Kidney (tissue), 14 donors: ENCODE results near the gene TBX19. TPM values are rescaled to one million over a fixed set of nuclear protein-coding genes. Genes with fewer than 3 reads are reported as not detected.

Experiments used
- DNase-seq, 5 donors: peaks; one replicate each; pipeline ENCODE4 v3.0.0-alpha.2; 2013 to 2020
- FAIRE-seq: peaks from 2 replicates; lab custom pipeline; 2012; peaks lifted over from hg19 to GRCh38; lab: Jason Lieb, UNC
- H3K27ac ChIP-seq, 2 donors: one replicate each; pipeline ENCODE4 v1.7.0; 2013; ENCODE audit warnings: low read depth in 2 of 2, low read length in 2 of 2, inconsistent platforms in 1 of 2
- H3K27me3 ChIP-seq: one replicate; pipeline ENCODE4 v1.7.1; 2013; ENCODE audit warnings: low read length, inconsistent platforms; ENCODE audit not compliant: control insufficient read depth, insufficient read depth
- H3K36me3 ChIP-seq, 3 donors: one replicate each; pipeline versions ENCODE4 v1.7.0 to v1.7.1; 2013; ENCODE audit warnings: low read length in 3 of 3, control low read depth in 1 of 3, inconsistent platforms in 1 of 3; ENCODE audit not compliant: insufficient read depth in 3 of 3, control insufficient read depth in 2 of 3
- H3K4me1 ChIP-seq, 3 donors: one replicate each; pipeline versions ENCODE4 v1.7.0 to v1.7.1; 2013; ENCODE audit warnings: low read length in 3 of 3, inconsistent platforms in 1 of 3, low read depth in 1 of 3; ENCODE audit not compliant: control insufficient read depth in 2 of 3, insufficient read depth in 2 of 3
- H3K4me3 ChIP-seq, 3 donors: one replicate each; pipeline versions ENCODE4 v1.7.0 to v1.8.1; 2013; ENCODE audit warnings: low read length in 3 of 3, control low read depth in 1 of 3, inconsistent platforms in 1 of 3
- H3K9ac ChIP-seq, 3 donors: one replicate each; pipeline versions ENCODE4 v1.7.0 to v1.7.1; 2013; ENCODE audit warnings: low read length in 3 of 3, control low read depth in 1 of 3, inconsistent platforms in 1 of 3
- H3K9me3 ChIP-seq, 3 donors: one replicate each; pipeline versions ENCODE4 v1.7.0 to v1.7.1; 2013; ENCODE audit warnings: low read length in 3 of 3, control low read depth in 1 of 3, inconsistent platforms in 1 of 3; ENCODE audit not compliant: control insufficient read depth in 2 of 3, insufficient read depth in 1 of 3
- intact Hi-C: fragments of 100-400 bp; cut with DNase I; formaldehyde crosslinking; loops from one replicate; pipeline ENCODE4 v1.11.1; 2022
- polyA plus RNA-seq: library from polyadenylated mRNA; stranded (reverse); fragments of 350-450 nt; fragmentation: Illumina TruSeq; extraction: RNeasy Lipid Tissue Mini Kit (QIAGEN cat#74804); gene quantifications from one replicate; pipeline ENCODE4 v1.2.3, GENCODE V29; 2014; ENCODE audit warnings: low read depth, low replicate concordance; ENCODE audit not compliant: insufficient read depth
- total RNA-seq: library from RNA; stranded (reverse); fragmentation: NEBNext Ultra II Directional; extraction: Animal tissue kit (Norgen Biotek cat#: 25700); gene quantifications from one replicate; pipeline ENCODE4 v1.2.1, GENCODE V29; 2021
- TF ChIP-seq, protein P1 (sequence below): IDR thresholded peaks from 3 replicates; pipeline ENCODE4 v1.5.1; 2012; ENCODE audit warnings: mild to moderate bottlenecking, moderate library complexity, borderline replicate concordance; ENCODE audit not compliant: insufficient read depth; ENCODE audit errors: extremely low read depth
- donor health status: control.
- donor health status: control.
- donor health status: control.
- donor health status: control.
- donor health status: control.
- donor health status: DM: yes; HTN: yes; CAD: no.
- donor health status: Normal renal cell carcinoma (clear cell type).

TBX19 gene
- total and polyA plus RNA-seq, 2 donors from 2014 or later, result 1.6 to 2.0 TPM

DNA sequence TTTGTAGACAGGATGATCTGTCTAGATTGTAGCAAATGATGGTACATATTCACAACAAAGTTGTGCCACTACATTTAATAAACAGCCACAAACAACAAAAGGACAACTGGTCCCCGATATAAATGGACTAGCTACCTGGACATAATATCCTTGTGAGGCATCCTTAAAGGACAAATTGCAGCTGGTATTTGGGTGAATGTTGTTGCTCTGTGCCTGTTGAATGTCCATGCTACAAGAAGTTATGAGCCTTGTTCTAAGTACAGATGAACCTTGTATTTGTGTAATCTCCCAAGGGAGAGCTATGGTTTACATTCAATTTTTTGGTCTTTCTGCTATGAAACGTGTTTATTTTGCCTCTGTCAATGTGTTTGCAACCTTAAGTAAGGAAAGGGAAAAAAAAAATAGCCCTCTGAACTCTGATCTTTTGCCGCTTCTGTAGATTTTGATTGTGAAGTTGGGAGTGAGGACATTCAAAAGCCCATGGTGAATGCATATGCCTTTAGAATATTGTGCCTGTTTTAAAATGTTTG lies 28.4 kb upstream of the TBX19 start:
- H3K9me3 ChIP-seq, result peaks cover 0 to 3% (median 0%) of the 10 kb centered on the region in 3 donors
- peaks cover 0 to 7% (median 4%) of the 10 kb centered on the region in 3 donors for H3K4me1 ChIP-seq
- H3K9ac ChIP-seq, result no peak overlapping the region
- DNase-seq (no peak), FAIRE-seq (no peak)
- H3K27ac ChIP-seq, result no peak overlapping the region
- intact Hi-C loops, result no loop called here
- TF ChIP-seq, protein P1, sequence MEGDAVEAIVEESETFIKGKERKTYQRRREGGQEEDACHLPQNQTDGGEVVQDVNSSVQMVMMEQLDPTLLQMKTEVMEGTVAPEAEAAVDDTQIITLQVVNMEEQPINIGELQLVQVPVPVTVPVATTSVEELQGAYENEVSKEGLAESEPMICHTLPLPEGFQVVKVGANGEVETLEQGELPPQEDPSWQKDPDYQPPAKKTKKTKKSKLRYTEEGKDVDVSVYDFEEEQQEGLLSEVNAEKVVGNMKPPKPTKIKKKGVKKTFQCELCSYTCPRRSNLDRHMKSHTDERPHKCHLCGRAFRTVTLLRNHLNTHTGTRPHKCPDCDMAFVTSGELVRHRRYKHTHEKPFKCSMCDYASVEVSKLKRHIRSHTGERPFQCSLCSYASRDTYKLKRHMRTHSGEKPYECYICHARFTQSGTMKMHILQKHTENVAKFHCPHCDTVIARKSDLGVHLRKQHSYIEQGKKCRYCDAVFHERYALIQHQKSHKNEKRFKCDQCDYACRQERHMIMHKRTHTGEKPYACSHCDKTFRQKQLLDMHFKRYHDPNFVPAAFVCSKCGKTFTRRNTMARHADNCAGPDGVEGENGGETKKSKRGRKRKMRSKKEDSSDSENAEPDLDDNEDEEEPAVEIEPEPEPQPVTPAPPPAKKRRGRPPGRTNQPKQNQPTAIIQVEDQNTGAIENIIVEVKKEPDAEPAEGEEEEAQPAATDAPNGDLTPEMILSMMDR, result no peak
- no peak overlapping the region for H3K4me3 ChIP-seq
- peaks cover 0 to 9% (median 6%) of the 10 kb centered on the region in 3 donors for H3K36me3 ChIP-seq
- no peaks in the 10 kb centered on the region for H3K27me3 ChIP-seq

GRCh38 chr1:168256164-168256563 lies 24.5 kb upstream of the TBX19 start:
- intact Hi-C loops, result no loop called here
- FAIRE-seq (no peak), DNase-seq (no peak)
- no peak overlapping the region for H3K9ac ChIP-seq
- H3K9me3 ChIP-seq, result peaks cover 0 to 3% (median 0%) of the 10 kb centered on the region in 3 donors
- no peaks in the 10 kb centered on the region for H3K27me3 ChIP-seq
- H3K36me3 ChIP-seq, result no peaks in the 10 kb centered on the region
- no peak overlapping the region for H3K4me3 ChIP-seq
- H3K4me1 ChIP-seq, result peaks cover 0 to 7% (median 4%) of the 10 kb centered on the region in 3 donors
- no peak overlapping the region for H3K27ac ChIP-seq
- TF ChIP-seq, protein P1, result no peak

DNA sequence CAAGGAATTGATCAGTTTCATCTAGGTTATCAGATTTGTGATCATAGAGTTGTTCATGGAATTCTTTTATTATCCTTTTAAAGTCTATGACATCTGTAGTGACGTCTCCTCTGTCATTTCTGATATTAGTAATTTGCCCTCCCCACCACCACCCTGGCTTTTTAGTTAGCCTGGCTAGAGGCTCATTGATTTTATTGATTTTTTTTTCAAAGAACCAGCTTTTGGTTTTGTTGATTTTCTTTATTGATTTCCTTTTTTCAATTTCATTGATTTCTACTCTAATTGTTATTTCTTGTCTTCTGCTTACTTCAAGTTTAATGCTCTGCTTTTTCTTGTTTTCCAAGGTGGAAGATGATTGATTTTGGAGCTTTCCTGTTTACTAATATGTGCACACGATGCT lies 23.3 kb upstream of the TBX19 start:
- H3K27me3 ChIP-seq, result no peaks in the 10 kb centered on the region
- FAIRE-seq (no peak), DNase-seq (no peak)
- H3K9me3 ChIP-seq, result peaks cover 0 to 3% (median 0%) of the 10 kb centered on the region in 3 donors
- no peak overlapping the region for H3K4me3 ChIP-seq
- TF ChIP-seq, protein P1, result no peak
- H3K9ac ChIP-seq, result no peak overlapping the region
- no peak overlapping the region for H3K27ac ChIP-seq
- intact Hi-C loops, result no loop called here
- no peaks in the 10 kb centered on the region for H3K36me3 ChIP-seq
- peaks cover 0 to 8% (median 3%) of the 10 kb centered on the region in 3 donors for H3K4me1 ChIP-seq

- Histone ChIP-seq H3K9ac (no peak overlapping the region), H3K36me3 (no peaks in the 10 kb centered on the region), H3K27ac (no peak overlapping the region), H3K9me3 (peaks cover 0 to 3% (median 0%) of the 10 kb centered on the region in 3 donors), H3K4me3 (no peak overlapping the region), H3K4me1 (peaks cover 0 to 8% (median 3%) of the 10 kb centered on the region in 3 donors), H3K27me3 (no peaks in the 10 kb centered on the region)
- no peak for DNase-seq
- intact Hi-C loops, result no loop called here
- FAIRE-seq, result no peak
- TF ChIP-seq, protein P1, result no peak
Observed at GRCh38 chr1:168259567-168259966, 21.1 kb upstream of the TBX19 start.
